GM12878 (cell line): Measurements from ENCODE around the gene AANAT. TPM values are rescaled to one million over a fixed set of nuclear protein-coding genes. Genes with fewer than 3 reads are reported as not detected.

Experiments used
- ATAC-seq: fragments of 200-7000 bp; cut with Tn5 transposase; 3 replicates; pipeline ENCODE4 v1.9.1; 2020; ENCODE audit warnings: mild to moderate bottlenecking, moderate library complexity
- BruUV-seq: library from RNA; stranded (reverse); fragments of 400-500 nt; replicated peaks from 2 replicates; lab custom pipeline; 2021; lab: Mats Ljungman, UMichigan
- CTCF ChIA-PET: fragments of 300-600 bp; sonication (Branson Sonifier 250); formaldehyde crosslinking; extraction: SDS; loops from one replicate; lab custom pipeline; 2021; ENCODE audit warnings: inconsistent platforms; lab: Yijun Ruan, JAX
- POLR2A ChIA-PET: fragments of 350-600 bp; formaldehyde crosslinking; extraction: SDS; loops from one replicate; lab custom pipeline; 2021; ENCODE audit warnings: inconsistent platforms; lab: Charles Lee
- RAD21 ChIA-PET: fragments of 300-600 bp; sonication (Branson Sonifier 250); formaldehyde crosslinking; loops from one replicate; lab custom pipeline; 2023; ENCODE audit warnings: antibody characterized with exemption; ENCODE audit not compliant: unreplicated experiment; lab: Charles Lee
- SMC1A ChIA-PET: fragments of 300-600 bp; sonication (Branson Sonifier 250); formaldehyde crosslinking; loops from one replicate; lab custom pipeline; 2023; ENCODE audit not compliant: unreplicated experiment, uncharacterized antibody; lab: Charles Lee
- DNase-seq: peaks from one replicate; pipeline ENCODE4 v3.0.0-alpha.2; 2011; ENCODE audit warnings: low read depth, low spot score
- FAIRE-seq: peaks from 3 replicates; lab custom pipeline; 2011; peaks lifted over from hg19 to GRCh38; lab: Jason Lieb, UNC
- H2AFZ ChIP-seq: 2 replicates; pipeline ENCODE4 v1.6.0; 2011; ENCODE audit warnings: low read depth, low read length, control low read depth; ENCODE audit not compliant: control insufficient read depth
- H3K27ac ChIP-seq: 2 replicates; pipeline ENCODE4 v1.5.1; 2011; ENCODE audit warnings: control low read depth; ENCODE audit not compliant: control insufficient read depth, insufficient read depth
- H3K27me3 ChIP-seq, 2 experiments: replicated peaks in 1 of 2; 2 replicates each; pipeline versions ENCODE4 v1.6.0 to v1.6.1; 2011; ENCODE audit warnings: low read length in 1 of 2; ENCODE audit not compliant: control insufficient read depth in 2 of 2, insufficient read depth in 2 of 2
- H3K36me3 ChIP-seq, 2 experiments: 2 replicates each; pipeline ENCODE4 v1.5.1; 2011; ENCODE audit warnings: low read length in 1 of 2; ENCODE audit not compliant: control insufficient read depth in 2 of 2, insufficient read depth in 2 of 2
- H3K4me1 ChIP-seq: 2 replicates; pipeline ENCODE4 v1.6.1; 2011; ENCODE audit warnings: mild to moderate bottlenecking, low read length, moderate library complexity, mixed read lengths; ENCODE audit not compliant: control insufficient read depth, insufficient read depth
- H3K4me2 ChIP-seq: 2 replicates; pipeline ENCODE4 v1.6.0; 2011; ENCODE audit warnings: control low read depth; ENCODE audit not compliant: control insufficient read depth, insufficient read depth
- H3K4me3 ChIP-seq: fragments of 200-600 bp; sonication (generic); 2 replicates; pipeline ENCODE4 v1.5.1; 2016
- H3K79me2 ChIP-seq: 2 replicates; pipeline ENCODE4 v1.6.0; 2011; ENCODE audit warnings: low read length; ENCODE audit not compliant: control insufficient read depth, insufficient read depth
- H3K9ac ChIP-seq: 2 replicates; pipeline ENCODE4 v1.8.0; 2011; ENCODE audit warnings: low read length, control low read depth, mixed read lengths; ENCODE audit not compliant: control insufficient read depth, insufficient read depth
- H3K9me3 ChIP-seq: replicated peaks from 3 replicates; pipeline ENCODE4 v1.5.1; 2011; ENCODE audit warnings: mild to moderate bottlenecking, low read length; ENCODE audit not compliant: control insufficient read depth, insufficient read depth
- H4K20me1 ChIP-seq: 2 replicates; pipeline ENCODE4 v1.6.0; 2011; ENCODE audit not compliant: control insufficient read depth, insufficient read depth
- EZH2 ChIP-seq: IDR thresholded peaks from 2 replicates; pipeline ENCODE4 v1.6.1; 2012; ENCODE audit warnings: low read depth, mild to moderate bottlenecking, control low read depth, inconsistent platforms, low read length, borderline replicate concordance; ENCODE audit not compliant: control insufficient read depth
- IKZF1 ChIP-seq: fragments of 450-650 bp; conservative IDR thresholded peaks from 2 replicates; pipeline ENCODE4 v1.6.1; 2017; ENCODE audit warnings: antibody characterized with exemption, mild to moderate bottlenecking
- MTA3 ChIP-seq: IDR thresholded peaks from 2 replicates; pipeline ENCODE4 v1.6.1; 2012; ENCODE audit warnings: low read length, inconsistent platforms, borderline replicate concordance
- RUNX3 ChIP-seq: IDR thresholded peaks from 2 replicates; pipeline ENCODE4 v1.6.1; 2012; ENCODE audit warnings: low read length, inconsistent platforms
- SPI1 ChIP-seq: IDR thresholded peaks from 2 replicates; pipeline ENCODE4 v1.6.1; 2011; ENCODE audit warnings: low read depth, mild to moderate bottlenecking, low read length, moderate library complexity, borderline replicate concordance; ENCODE audit not compliant: insufficient read depth
- WGBS: methylation state at CpG from one replicate; pipeline ENCODE4 v1.1.6; 2016; ENCODE audit warnings: low lambda C conversion rate; ENCODE audit not compliant: insufficient replicate concordance, insufficient coverage; ENCODE audit errors: missing lambda C conversion rate; 5-methylcytosine and 5-hydroxymethylcytosine counted together
- in situ Hi-C: fragments of 300-500 bp; cut with MboI; formaldehyde crosslinking; loops from 9 replicates; pipeline ENCODE4 v1.14.3; 2018; ENCODE audit warnings: mixed read lengths
- intact Hi-C: fragments of 100-400 bp; cut with micrococcal nuclease; formaldehyde crosslinking; loops from one replicate; pipeline ENCODE4 v1.14.2; 2022; ENCODE audit not compliant: unreplicated experiment
- polyA plus RNA-seq, 11 experiments: library from polyadenylated mRNA; depleted of rRNA in 4 of 11; unstranded in 6 of 11; stranded (reverse) in 5 of 11; fragments of >200 nt; fragmentation: Nextera tagmentation in 4 of 11; fragmentation: Illumina TruSeq in 1 of 11; extraction: Ambion mirVana in 4 of 11; extraction: Trizol in 1 of 11; gene quantifications; 1 replicate in 1 of 11; 2 replicates in 10 of 11; pipeline versions ENCODE4 v1.2.1 to v1.2.3, GENCODE V29; 2011 to 2016; ENCODE audit warnings: inconsistent platforms in 2 of 11, missing spikeins in 2 of 11, low read depth in 1 of 11
- total RNA-seq, 4 experiments: library from RNA; depleted of rRNA in 3 of 4; stranded (reverse); fragments of >200 nt in 3 of 4; fragmentation: Illumina TruSeq in 1 of 4; extraction: Trizol in 1 of 4; gene quantifications; 2 replicates each; pipeline versions ENCODE4 v1.2.1 to v1.2.3, GENCODE V29; 2013 to 2021

The AANAT gene
- total and polyA plus RNA-seq, 10 of the 15 experiments (the other 5 are each of a cell fraction or from before 2014, with no cell fraction given) = 0.23 TPM; not detected in 9

DNA sequence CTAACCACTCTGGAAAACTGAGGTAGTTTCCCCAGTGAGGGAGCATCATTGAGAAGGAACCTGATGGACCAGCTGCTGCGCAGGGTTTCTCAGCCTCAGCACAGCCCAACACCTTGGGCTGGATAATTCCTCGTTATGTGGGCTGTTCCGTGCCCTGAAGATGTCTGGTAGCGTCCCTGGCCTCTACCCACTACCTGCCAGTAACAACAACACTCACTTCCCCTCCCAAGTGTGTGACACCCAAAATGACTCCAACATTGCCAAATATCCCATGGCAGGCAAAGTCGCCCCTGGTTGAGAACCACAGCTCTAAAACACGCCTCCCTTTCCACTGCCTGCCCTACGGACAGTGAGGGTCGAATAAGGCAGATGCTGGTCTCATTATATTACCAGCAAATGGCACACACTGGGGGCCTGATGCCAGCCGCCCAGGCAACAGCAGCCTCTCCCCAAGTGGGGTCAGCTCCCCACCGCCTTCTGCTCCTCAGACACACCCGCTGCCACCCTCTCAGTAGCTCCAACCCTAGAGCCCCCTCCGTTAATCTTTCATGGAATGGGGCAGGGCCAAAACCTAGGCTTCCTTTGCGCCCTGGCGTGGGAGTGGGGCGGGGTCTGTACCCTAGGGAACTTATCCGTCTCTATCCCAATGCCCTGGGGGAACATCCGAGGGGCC, 32.8 kb downstream of the AANAT start:
- FAIRE-seq = no peak
- Histone ChIP-seq H3K4me2 (peak overlapping the region; percentile 88), H4K20me1 (no peaks in the 10 kb centered on the region), H3K27me3 (no peaks in the 10 kb centered on the region), H3K79me2 (peaks cover 54% of the 10 kb centered on the region), H3K9me3 (no peaks in the 10 kb centered on the region), H3K27ac (peak overlapping the region; percentile 86), H3K4me1 (peaks cover 48% of the 10 kb centered on the region), H3K36me3 (no peaks in the 10 kb centered on the region; a peak in 2 of 4 replicates), H2AFZ (no peak overlapping the region), H3K4me3 (peak overlapping the region; percentile 96), H3K9ac (peak overlapping the region; percentile 81)
- intact Hi-C loops (no loop called here), in situ Hi-C loops (no loop called here)
- TF ChIP-seq MTA3 = no peak
- no peak for TF ChIP-seq EZH2
- peak; percentile 56; the same call in 1 of the 2 replicates for TF ChIP-seq SPI1
- 0 out of 2 replicates have a peak, but pooled peaks have one; percentile 8 for TF ChIP-seq RUNX3
- TF ChIP-seq IKZF1 = 0 out of 2 replicates have a peak, but pooled peaks have one; percentile 12
- peak; percentile 5 for ATAC-seq
- ChIA-PET RAD21 (interaction anchor here (1.2 to 5.4 kb wide), 5 partner anchors 10 to 51 kb away, joined by 3 to 34 read pairs (median 5); partner anchors contain the start of gene AANAT), SMC1A (interaction anchor here (0.9 to 8.7 kb wide), 3 partner anchors 15 to 73 kb away, joined by 3 to 115 read pairs (median 15); partner anchors contain the start of gene AANAT), POLR2A (interaction anchor here (1.0 to 9.0 kb wide), 8 partner anchors 8 to 55 kb away, joined by 3 to 101 read pairs (median 8); partner anchors contain the start of gene AANAT), CTCF (interaction anchor here (0.6 to 3.1 kb wide), 7 partner anchors 10 to 124 kb away, joined by 3 to 15 read pairs (median 4); partner anchors contain the start of gene AANAT)
- WGBS = 1% methylated on average over 17 of the region's 17 CpGs
- BruUV-seq = no TSS peak
- no peak for DNase-seq
